ENCODE results near the gene WASF2. TPM values are rescaled to one million over a fixed set of nuclear protein-coding genes. Genes with fewer than 3 reads are reported as not detected.

The WASF2 gene
- total RNA-seq, 1 experiment from 2014 or later, result 65.9 TPM

- no peak overlapping the region for H3K14ac ChIP-seq (ENCODE audit: insufficient read depth, low read length)
- Mint-ChIP-seq H3K27ac (no peak overlapping the region; a peak in 1 of 7 replicates), H3K9me3 (no peaks in the 10 kb centered on the region), H3K27me3 (ENCODE audit: low read depth) (peaks cover 45% of the 10 kb centered on the region), H3K4me1 (peaks cover 20 to 37% of the 10 kb centered on the region in 2 experiments), H3K4me3 (peak overlapping the region in 1 of 2 experiments; percentile 93; a peak in 2 of 5 replicates), H3K36me3 (ENCODE audit: insufficient read depth in 1 of 3, low read depth in 3 of 3) (no peaks in the 10 kb centered on the region; a peak in 1 of 7 replicates)
- H2AK5ac ChIP-seq (ENCODE audit: insufficient read length, low read length), result no peak overlapping the region
- no peak overlapping the region for H3T11ph ChIP-seq (ENCODE audit: low read length)
- no peak overlapping the region for H3K4ac ChIP-seq (ENCODE audit: low read depth, low read length)
- H3K4me1 ChIP-seq (ENCODE audit: insufficient read depth, low read length), result peaks cover 3% of the 10 kb centered on the region; the same call in 1 of the 2 replicates
- no peaks in the 10 kb centered on the region for H3K79me2 ChIP-seq (ENCODE audit: insufficient read depth, low read length)
- no peak overlapping the region for H2BK15ac ChIP-seq (ENCODE audit: low read depth, low read length)
- no peak overlapping the region for H2BK12ac ChIP-seq (ENCODE audit: insufficient read length, low read depth, low read length)
- no peaks in the 10 kb centered on the region for H3K79me1 ChIP-seq (ENCODE audit: insufficient read depth, low read depth, low read length, poor library complexity, severe bottlenecking)
- no peak overlapping the region for H3K23ac ChIP-seq (ENCODE audit: insufficient read length, low read depth, low read length)
- H3K27ac ChIP-seq (ENCODE audit: insufficient read length, low read depth, low read length), result no peak overlapping the region
- H2BK120ac ChIP-seq (ENCODE audit: low read depth, low read length, poor library complexity, severe bottlenecking), result no peak overlapping the region
- H3K56ac ChIP-seq (ENCODE audit: insufficient read length, low read depth, low read length), result no peak overlapping the region
- no peak overlapping the region for H2AFZ ChIP-seq (ENCODE audit: low read length)
- H3K23me2 ChIP-seq (ENCODE audit: insufficient read length, low read depth, low read length, poor library complexity, severe bottlenecking), result peaks cover 22% of the 10 kb centered on the region
- H4K8ac ChIP-seq (replicated peaks; ENCODE audit: insufficient read length, low read depth, low read length), result no peak overlapping the region
- H3K9ac ChIP-seq (ENCODE audit: extremely low read depth, insufficient read length, low read length), result no peak overlapping the region
- no peak overlapping the region for H2BK5ac ChIP-seq (ENCODE audit: insufficient read length, low read length)
- H3K27me3 ChIP-seq (ENCODE audit: insufficient read depth, low read length), result peaks cover 5% of the 10 kb centered on the region; the same call in 1 of the 2 replicates
- H3K4me2 ChIP-seq (ENCODE audit: insufficient read depth, insufficient read length, low read length), result peak overlapping the region; percentile 79
- H3K18ac ChIP-seq (ENCODE audit: insufficient read length, low read depth, low read length), result no peak overlapping the region
- DNase-seq, result no peak
- no peak overlapping the region for H4K5ac ChIP-seq (ENCODE audit: insufficient read length, low read depth, low read length)
- H4K20me1 ChIP-seq (ENCODE audit: control insufficient read depth, insufficient read depth, insufficient read length), result peaks cover 6% of the 10 kb centered on the region
- no peaks in the 10 kb centered on the region for H3K9me3 ChIP-seq (ENCODE audit: control insufficient read depth, low read depth, low read length)
- no peak overlapping the region for H2BK20ac ChIP-seq (ENCODE audit: low read depth, low read length, poor library complexity, severe bottlenecking)
- WGBS (ENCODE audit: extremely low coverage, insufficient read length, low lambda C conversion rate), result no CpG with 5 or more reads among the region's 11 CpGs
- no peak for TF ChIP-seq CTCF (conservative IDR thresholded peaks at IDR 0.05)
- no peak overlapping the region for H4K91ac ChIP-seq (ENCODE audit: insufficient read length, low read depth, low read length)
Observed at GRCh38 chr1:27364696-27365371, 125.1 kb downstream of the WASF2 start.
